ENCODE measurements around the gene SERPINA5. TPM values are rescaled to one million over a fixed set of nuclear protein-coding genes. Genes with fewer than 3 reads are reported as not detected.

Gene SERPINA5
- total RNA-seq, 4 donors from 2014 or later, result 0.76 to 4.5 (median 1.9) TPM; not detected in 1

- DNase-seq (ENCODE audit: low spot score in 2 of 2), result peak in 1 of 2 donors; percentile 26
- H3K4me3 ChIP-seq, result no peak overlapping the region
- H3K9me3 ChIP-seq, result peaks cover 3% of the 10 kb centered on the region
- no peak overlapping the region for H3K27ac ChIP-seq
- H3K36me3 ChIP-seq, result no peaks in the 10 kb centered on the region
- WGBS, result 77% methylated on average over 6 of the region's 6 CpGs
- H3K4me1 ChIP-seq, result no peaks in the 10 kb centered on the region
- H3K27me3 ChIP-seq, result peaks cover 4% of the 10 kb centered on the region
- TF ChIP-seq EP300 (IDR thresholded peaks at IDR 0.05) (no peak), POLR2AphosphoS5 (IDR thresholded peaks at IDR 0.05) (no peak), POLR2A (IDR thresholded peaks at IDR 0.05) (no peak), CTCF (IDR thresholded peaks at IDR 0.05) (no peak)
Observed at GRCh38 chr14:94622653-94623421, 41.6 kb downstream of the SERPINA5 start.

- Histone ChIP-seq H3K9me3 (no peaks in the 10 kb centered on the region), H3K4me1 (no peaks in the 10 kb centered on the region), H3K27me3 (peaks cover 7% of the 10 kb centered on the region), H3K27ac (no peak overlapping the region), H3K36me3 (no peaks in the 10 kb centered on the region), H3K4me3 (no peak overlapping the region)
- no peak for TF ChIP-seq EP300 (IDR thresholded peaks at IDR 0.05)
- TF ChIP-seq CTCF (IDR thresholded peaks at IDR 0.05), result no peak
- no peak for TF ChIP-seq POLR2AphosphoS5 (IDR thresholded peaks at IDR 0.05)
- TF ChIP-seq POLR2A (IDR thresholded peaks at IDR 0.05), result no peak
- 73% methylated on average over 4 of the region's 4 CpGs for WGBS
- DNase-seq (ENCODE audit: low spot score in 2 of 2), result no peak
Observed at GRCh38 chr14:94623422-94623809, 42.2 kb downstream of the SERPINA5 start.

DNA sequence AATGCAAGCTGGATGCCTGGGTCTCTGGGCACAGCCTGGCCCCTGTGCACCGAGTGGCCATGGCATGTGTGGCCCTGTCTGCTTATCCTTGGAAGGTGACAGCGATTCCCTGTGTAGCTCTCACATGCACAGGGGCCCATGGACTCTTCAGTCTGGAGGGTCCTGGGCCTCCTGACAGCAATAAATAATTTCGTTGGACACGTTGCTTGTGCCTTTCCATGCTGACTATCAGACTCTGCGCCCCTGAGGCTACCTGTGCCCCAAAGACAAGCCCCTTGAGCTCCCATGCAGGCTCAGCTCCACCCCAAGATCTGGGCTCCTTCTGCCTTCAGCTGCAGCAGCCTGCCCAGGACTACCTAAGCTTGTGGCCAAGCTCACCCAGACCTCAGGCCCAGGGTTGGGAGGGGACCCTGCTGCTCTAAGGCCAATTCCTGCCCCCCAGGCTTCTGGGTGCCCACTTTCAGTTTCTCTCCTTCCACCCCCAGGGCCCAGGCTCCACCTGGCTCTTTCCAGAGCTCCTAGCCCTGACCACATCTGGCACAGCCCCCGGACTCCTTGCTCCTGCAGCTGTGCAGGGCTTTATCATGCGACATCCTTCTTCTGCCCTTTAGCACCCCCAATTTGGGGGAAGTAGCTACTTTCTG, 42.8 kb downstream of the SERPINA5 start:
- WGBS, result 85% methylated on average over 7 of the region's 7 CpGs
- Histone ChIP-seq H3K9me3 (no peaks in the 10 kb centered on the region), H3K36me3 (no peaks in the 10 kb centered on the region), H3K27me3 (peaks cover 7% of the 10 kb centered on the region), H3K4me3 (no peak overlapping the region), H3K27ac (no peak overlapping the region), H3K4me1 (no peaks in the 10 kb centered on the region)
- peak in 1 of 2 donors; percentile 44 for DNase-seq (ENCODE audit: low spot score in 2 of 2)
- no peak for TF ChIP-seq POLR2A (IDR thresholded peaks at IDR 0.05)
- TF ChIP-seq EP300 (IDR thresholded peaks at IDR 0.05), result no peak
- no peak for TF ChIP-seq CTCF (IDR thresholded peaks at IDR 0.05)
- no peak for TF ChIP-seq POLR2AphosphoS5 (IDR thresholded peaks at IDR 0.05)

GRCh38 chr14:94624537-94625352, 43.5 kb downstream of the SERPINA5 start:
- WGBS, result 90% methylated on average over 10 of the region's 10 CpGs
- H3K27ac ChIP-seq, result no peak overlapping the region
- peaks cover 7% of the 10 kb centered on the region for H3K27me3 ChIP-seq
- H3K4me1 ChIP-seq, result no peaks in the 10 kb centered on the region
- H3K4me3 ChIP-seq, result no peak overlapping the region
- no peaks in the 10 kb centered on the region for H3K36me3 ChIP-seq
- TF ChIP-seq CTCF (IDR thresholded peaks at IDR 0.05) (no peak), EP300 (IDR thresholded peaks at IDR 0.05) (no peak), POLR2A (IDR thresholded peaks at IDR 0.05) (no peak), POLR2AphosphoS5 (IDR thresholded peaks at IDR 0.05) (no peak)
- peak in 1 of 2 donors; percentile 32 for DNase-seq (ENCODE audit: low spot score in 2 of 2)
- H3K9me3 ChIP-seq, result no peaks in the 10 kb centered on the region

DNA sequence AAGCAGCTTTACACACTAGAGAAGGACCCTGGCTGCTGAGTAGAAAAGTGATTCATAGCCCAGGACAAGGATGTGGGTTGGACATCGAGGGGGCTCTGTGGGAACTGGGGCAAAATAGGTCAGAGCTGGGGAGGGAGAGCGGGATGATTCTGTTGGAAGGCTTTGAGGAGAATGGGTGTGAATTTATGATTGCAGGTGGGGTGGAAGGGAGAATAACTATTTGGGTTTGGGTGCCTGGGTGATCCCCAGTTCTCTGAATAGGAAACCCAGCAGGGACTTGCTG, 44.1 kb downstream of the SERPINA5 start:
- 67% methylated on average over 2 of the region's 2 CpGs for WGBS
- no peak for DNase-seq (ENCODE audit: low spot score in 2 of 2)
- H3K36me3 ChIP-seq, result no peaks in the 10 kb centered on the region
- no peak overlapping the region for H3K27ac ChIP-seq
- H3K4me3 ChIP-seq, result no peak overlapping the region
- H3K4me1 ChIP-seq, result no peaks in the 10 kb centered on the region
- no peaks in the 10 kb centered on the region for H3K9me3 ChIP-seq
- H3K27me3 ChIP-seq, result peaks cover 7% of the 10 kb centered on the region
- TF ChIP-seq CTCF (IDR thresholded peaks at IDR 0.05) (no peak), EP300 (IDR thresholded peaks at IDR 0.05) (no peak), POLR2A (IDR thresholded peaks at IDR 0.05) (no peak), POLR2AphosphoS5 (IDR thresholded peaks at IDR 0.05) (no peak)
